ENCODE data around the gene RAD51D. TPM values are rescaled to one million over a fixed set of nuclear protein-coding genes. Genes with fewer than 3 reads are reported as not detected.

The RAD51D gene
- total and polyA plus RNA-seq, 10 of the 15 experiments (the other 5 are each of a cell fraction or from before 2014, with no cell fraction given): 2.6 to 29.3 (median 13.5) TPM

DNA sequence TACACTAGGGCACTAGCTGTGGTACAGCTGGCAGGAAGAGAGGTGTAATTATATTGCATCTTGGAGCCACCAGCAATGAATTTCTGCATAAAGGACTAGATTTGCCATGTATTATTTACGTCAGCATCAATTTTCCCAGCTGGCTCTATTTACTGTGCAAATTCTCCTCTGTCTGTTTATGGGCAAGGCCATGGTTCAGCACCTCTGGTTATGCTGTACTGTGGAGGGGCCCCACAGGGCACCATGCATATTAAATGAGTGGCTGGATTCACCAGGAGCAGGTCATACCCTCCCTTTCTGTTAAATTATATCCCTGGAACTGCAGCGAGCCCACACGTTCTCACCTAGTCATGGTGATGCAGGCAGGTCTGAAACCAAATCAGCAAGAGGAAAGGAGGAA is 19.8 kb downstream of the RAD51D start (continued):
- TF ChIP-seq, protein P1, sequence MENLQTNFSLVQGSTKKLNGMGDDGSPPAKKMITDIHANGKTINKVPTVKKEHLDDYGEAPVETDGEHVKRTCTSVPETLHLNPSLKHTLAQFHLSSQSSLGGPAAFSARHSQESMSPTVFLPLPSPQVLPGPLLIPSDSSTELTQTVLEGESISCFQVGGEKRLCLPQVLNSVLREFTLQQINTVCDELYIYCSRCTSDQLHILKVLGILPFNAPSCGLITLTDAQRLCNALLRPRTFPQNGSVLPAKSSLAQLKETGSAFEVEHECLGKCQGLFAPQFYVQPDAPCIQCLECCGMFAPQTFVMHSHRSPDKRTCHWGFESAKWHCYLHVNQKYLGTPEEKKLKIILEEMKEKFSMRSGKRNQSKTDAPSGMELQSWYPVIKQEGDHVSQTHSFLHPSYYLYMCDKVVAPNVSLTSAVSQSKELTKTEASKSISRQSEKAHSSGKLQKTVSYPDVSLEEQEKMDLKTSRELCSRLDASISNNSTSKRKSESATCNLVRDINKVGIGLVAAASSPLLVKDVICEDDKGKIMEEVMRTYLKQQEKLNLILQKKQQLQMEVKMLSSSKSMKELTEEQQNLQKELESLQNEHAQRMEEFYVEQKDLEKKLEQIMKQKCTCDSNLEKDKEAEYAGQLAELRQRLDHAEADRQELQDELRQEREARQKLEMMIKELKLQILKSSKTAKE (IDR thresholded peaks at IDR 0.05; ENCODE audit: low read depth, poor library complexity, severe bottlenecking): no peak
- TF ChIP-seq ZNF622 (IDR thresholded peaks at IDR 0.05) (no peak), NBN (IDR thresholded peaks at IDR 0.05) (no peak), CHD1 (IDR thresholded peaks at IDR 0.05; ENCODE audit: low read depth, low read length) (no peak), KAT2A (conservative IDR thresholded peaks at IDR 0.05; ENCODE audit: control insufficient read depth, low read depth, low read length) (no peak), IKZF2 (IDR thresholded peaks at IDR 0.05) (no peak)

DNA sequence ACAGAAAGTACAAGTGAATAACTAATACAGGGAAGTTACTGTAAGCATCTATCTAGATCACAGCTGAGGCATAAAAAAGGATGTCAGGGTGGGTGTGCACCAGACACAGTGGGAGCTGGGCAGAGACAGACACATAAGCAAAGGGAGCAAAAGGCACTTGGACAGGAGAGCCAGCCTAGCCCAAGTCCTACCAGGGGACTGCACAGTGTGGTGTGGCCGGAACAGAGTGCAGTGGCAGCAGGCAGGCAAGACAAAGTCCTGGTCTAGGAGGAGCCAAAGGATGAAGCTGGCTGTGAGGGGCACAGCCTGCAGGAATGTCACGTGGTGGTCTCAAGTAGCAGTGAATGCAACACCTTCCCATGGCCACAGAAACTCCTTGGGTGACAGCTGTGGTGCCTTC is 21.9 kb downstream of the RAD51D start:
- Histone ChIP-seq H3K9me3 (replicated peaks; ENCODE audit: control insufficient read depth, insufficient read depth, low read length) (no peaks in the 10 kb centered on the region), H3K36me3 (ENCODE audit: control insufficient read depth in 2 of 2, insufficient read depth in 2 of 2, low read length in 1 of 2) (peaks cover 6 to 18% of the 10 kb centered on the region in 2 experiments), H3K4me3 (no peak overlapping the region), H3K79me2 (ENCODE audit: control insufficient read depth, insufficient read depth, low read length) (no peaks in the 10 kb centered on the region), H3K27me3 (replicated peaks in 1 of 2; ENCODE audit: control insufficient read depth in 2 of 2, insufficient read depth in 2 of 2, low read length in 1 of 2) (no peaks in the 10 kb centered on the region), H4K20me1 (ENCODE audit: control insufficient read depth, insufficient read depth) (no peaks in the 10 kb centered on the region), H3K9ac (ENCODE audit: control insufficient read depth, insufficient read depth, low read length) (no peak overlapping the region), H3K27ac (ENCODE audit: control insufficient read depth, insufficient read depth) (no peak overlapping the region), H3K4me1 (ENCODE audit: control insufficient read depth, insufficient read depth, low read length) (no peaks in the 10 kb centered on the region), H2AFZ (ENCODE audit: control insufficient read depth, low read depth, low read length) (no peak overlapping the region), H3K4me2 (ENCODE audit: control insufficient read depth, insufficient read depth) (no peak overlapping the region)
- WGBS (ENCODE audit: insufficient coverage, insufficient replicate concordance, low lambda C conversion rate, missing lambda C conversion rate): 94% methylated on average over 2 of the region's 2 CpGs
- FAIRE-seq: no peak
- no TSS peak for BruUV-seq (replicated peaks)
- POLR2A ChIA-PET: no interaction called here
- CTCF ChIA-PET: interaction anchor here (1.0 kb wide), 1 partner anchor 114 kb away, joined by 4 read pairs; no protein-coding TSS in a partner anchor
- RAD21 ChIA-PET (ENCODE audit: unreplicated experiment): no interaction called here
- intact Hi-C loops (cut with micrococcal nuclease; ENCODE audit: unreplicated experiment) (no loop called here), in situ Hi-C loops (cut with MboI) (no loop called here)
- no peak for TF ChIP-seq HDAC2 (IDR thresholded peaks at IDR 0.05)
- SMC1A ChIA-PET (ENCODE audit: uncharacterized antibody, unreplicated experiment): no interaction called here
- DNase-seq (ENCODE audit: low read depth, low spot score): no peak
- no peak for ATAC-seq
